ENCODE results near the gene TRIM15.

Gene TRIM15

DNA sequence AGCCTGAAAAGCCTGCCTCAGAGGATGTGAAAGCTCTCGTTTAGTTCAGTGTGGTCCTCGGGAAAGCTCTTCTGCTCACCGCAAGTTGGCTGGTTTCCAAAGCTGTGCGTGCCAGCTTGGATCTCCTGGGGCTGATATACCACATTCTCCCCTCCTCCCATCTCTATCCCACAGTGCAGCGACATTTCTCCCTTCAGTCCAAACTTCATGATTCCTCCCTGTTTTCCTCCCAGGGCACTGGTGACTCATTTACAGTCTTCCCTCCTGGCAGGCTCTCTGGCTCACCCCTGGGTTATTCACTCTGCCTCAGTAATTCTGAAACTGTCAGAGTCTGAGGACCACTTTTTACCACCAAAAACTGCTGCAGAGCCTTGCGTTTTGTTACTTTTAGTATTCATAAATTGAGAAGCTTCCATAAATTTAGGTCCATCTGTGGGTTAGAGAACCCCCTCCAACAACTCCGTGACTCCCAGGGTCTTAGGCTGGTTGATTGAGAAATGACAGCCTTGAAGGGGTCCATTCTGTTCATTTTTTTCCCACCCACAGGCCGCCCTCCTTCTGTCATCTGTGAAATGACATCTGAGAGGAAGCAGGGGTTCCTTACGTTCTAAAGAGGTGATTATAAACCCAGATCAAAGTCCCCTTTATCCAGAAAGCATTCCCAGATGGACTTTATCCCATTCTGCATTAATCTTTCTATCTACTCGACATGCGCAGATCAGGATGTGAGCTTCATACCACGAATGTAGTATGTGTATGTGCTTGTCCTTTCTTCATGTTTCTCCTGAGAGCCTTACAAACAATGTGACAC lies 8.4 kb upstream of the TRIM15 start:
- TF ChIP-seq, protein P1, sequence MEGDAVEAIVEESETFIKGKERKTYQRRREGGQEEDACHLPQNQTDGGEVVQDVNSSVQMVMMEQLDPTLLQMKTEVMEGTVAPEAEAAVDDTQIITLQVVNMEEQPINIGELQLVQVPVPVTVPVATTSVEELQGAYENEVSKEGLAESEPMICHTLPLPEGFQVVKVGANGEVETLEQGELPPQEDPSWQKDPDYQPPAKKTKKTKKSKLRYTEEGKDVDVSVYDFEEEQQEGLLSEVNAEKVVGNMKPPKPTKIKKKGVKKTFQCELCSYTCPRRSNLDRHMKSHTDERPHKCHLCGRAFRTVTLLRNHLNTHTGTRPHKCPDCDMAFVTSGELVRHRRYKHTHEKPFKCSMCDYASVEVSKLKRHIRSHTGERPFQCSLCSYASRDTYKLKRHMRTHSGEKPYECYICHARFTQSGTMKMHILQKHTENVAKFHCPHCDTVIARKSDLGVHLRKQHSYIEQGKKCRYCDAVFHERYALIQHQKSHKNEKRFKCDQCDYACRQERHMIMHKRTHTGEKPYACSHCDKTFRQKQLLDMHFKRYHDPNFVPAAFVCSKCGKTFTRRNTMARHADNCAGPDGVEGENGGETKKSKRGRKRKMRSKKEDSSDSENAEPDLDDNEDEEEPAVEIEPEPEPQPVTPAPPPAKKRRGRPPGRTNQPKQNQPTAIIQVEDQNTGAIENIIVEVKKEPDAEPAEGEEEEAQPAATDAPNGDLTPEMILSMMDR (IDR thresholded peaks at IDR 0.05; ENCODE audit: low read depth, low read length): no peak
- no peak overlapping the region for H3K4me3 ChIP-seq (ENCODE audit: low read depth, low read length)

DNA sequence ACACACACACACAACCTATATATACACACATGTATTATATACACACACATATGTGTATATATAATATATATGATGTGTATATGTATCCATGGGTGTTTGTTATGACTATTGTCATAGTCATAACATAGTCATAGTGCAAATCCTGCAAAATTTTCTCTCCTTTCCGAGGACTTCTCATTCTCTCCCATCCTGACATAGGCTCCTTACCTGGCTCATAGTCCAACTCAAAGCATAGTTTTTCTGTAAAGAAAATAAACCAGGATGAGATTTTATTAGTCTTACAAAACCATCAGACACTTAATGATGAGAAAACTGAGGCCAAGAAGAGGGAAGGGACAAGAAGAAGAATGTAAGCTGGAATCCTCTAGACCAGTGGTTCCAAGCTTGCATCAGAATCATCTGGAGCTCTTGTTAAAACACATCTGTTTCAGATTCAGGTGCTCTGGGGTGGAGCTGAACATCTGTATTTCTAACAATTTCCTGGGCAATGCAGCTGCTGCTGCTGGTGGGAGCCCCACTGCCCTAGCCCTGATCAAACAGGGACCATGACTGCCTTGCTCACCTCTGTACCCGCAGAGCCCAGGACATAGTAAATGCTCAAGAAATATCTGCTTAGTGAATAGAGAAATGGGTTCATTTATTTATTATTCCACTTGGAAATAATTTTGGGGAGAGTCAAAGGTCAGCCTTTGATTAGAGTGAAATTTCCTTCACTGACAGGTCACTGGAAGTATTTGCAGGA lies 7.7 kb upstream of the TRIM15 start:
- TF ChIP-seq, protein P1 (IDR thresholded peaks at IDR 0.05; ENCODE audit: low read depth, low read length): no peak
- no peak overlapping the region for H3K4me3 ChIP-seq (ENCODE audit: low read depth, low read length)

DNA sequence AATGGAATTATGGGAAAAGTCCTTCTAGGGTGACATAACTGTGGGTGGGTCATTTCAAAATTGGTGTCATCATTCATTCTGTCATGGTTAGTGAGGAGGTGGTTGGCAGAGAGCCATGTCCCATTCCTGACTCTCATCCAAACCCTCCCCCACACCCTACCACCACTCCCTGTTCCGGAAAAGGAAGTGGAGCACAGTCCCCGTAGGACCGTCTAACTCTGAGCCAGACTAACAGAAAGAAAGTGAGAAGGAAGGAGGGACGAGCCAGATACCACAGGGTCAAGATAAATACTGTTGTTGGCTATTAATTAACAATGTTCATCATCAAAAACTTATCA lies 7.1 kb upstream of the TRIM15 start:
- H3K4me3 ChIP-seq (ENCODE audit: low read depth, low read length): no peak overlapping the region
- TF ChIP-seq, protein P1 (IDR thresholded peaks at IDR 0.05; ENCODE audit: low read depth, low read length): no peak

DNA sequence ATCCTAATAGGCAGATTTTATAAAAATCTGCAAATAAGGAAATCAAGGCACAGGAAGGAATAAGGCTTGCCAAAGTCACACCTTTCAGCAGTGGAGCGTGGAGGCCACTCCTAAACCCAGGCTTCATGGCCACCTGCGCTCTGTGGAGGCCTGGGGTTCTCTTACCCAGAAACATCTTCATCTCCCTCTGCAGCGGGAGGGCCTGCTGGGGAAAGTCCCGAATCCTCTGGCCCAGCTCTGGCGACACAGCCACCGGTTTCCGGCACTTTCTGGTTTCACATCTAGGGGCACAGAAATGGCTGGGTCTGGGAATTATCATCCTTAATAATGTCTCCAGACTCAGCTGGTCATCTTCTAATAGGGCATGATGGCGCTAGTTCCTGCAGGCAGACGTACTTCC lies 6.6 kb upstream of the TRIM15 start:
- H3K4me3 ChIP-seq (ENCODE audit: low read depth, low read length): no peak overlapping the region
- TF ChIP-seq, protein P1 (IDR thresholded peaks at IDR 0.05; ENCODE audit: low read depth, low read length): no peak

DNA sequence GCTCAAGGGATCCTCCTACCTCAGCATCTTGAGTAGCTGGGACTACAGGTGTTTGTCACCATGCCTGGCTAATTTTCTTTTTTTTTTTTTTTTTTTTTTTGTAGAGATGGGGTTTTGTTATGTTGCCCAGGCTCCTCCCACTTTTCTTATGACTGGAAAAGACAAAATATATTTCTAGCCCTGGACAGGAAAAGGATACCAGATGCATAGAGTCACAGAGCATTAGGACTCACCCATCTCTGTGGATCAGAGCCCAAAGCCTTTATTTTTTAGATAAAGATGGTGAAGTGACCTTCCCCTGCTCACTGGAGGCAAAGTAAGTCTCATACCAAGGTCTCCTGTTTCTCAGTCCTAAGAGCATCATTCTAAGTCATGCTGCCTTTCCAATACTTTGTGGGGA lies 5.8 kb upstream of the TRIM15 start:
- no peak overlapping the region for H3K4me3 ChIP-seq (ENCODE audit: low read depth, low read length)
- TF ChIP-seq, protein P1 (IDR thresholded peaks at IDR 0.05; ENCODE audit: low read depth, low read length): no peak

DNA sequence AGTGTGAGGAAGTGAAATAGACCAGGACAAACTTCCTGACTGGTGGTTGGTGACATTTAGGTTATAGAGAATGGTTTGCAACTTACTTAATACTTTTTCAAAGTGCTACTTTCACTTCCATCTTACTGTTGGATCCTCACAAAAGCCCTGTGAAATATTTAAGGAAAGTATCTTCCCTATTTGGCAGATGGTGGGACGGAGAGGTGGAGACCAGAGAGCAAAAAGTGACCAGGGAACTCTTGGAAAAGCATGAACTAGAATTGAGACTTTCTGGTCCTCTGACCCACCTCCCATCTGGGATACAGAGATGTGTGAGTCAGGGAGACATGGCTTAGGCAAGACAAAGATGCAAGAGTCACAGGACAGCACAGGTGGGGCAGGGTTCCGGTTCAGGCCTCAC lies 5.3 kb upstream of the TRIM15 start:
- TF ChIP-seq, protein P1 (IDR thresholded peaks at IDR 0.05; ENCODE audit: low read depth, low read length): no peak
- no peak overlapping the region for H3K4me3 ChIP-seq (ENCODE audit: low read depth, low read length)

DNA sequence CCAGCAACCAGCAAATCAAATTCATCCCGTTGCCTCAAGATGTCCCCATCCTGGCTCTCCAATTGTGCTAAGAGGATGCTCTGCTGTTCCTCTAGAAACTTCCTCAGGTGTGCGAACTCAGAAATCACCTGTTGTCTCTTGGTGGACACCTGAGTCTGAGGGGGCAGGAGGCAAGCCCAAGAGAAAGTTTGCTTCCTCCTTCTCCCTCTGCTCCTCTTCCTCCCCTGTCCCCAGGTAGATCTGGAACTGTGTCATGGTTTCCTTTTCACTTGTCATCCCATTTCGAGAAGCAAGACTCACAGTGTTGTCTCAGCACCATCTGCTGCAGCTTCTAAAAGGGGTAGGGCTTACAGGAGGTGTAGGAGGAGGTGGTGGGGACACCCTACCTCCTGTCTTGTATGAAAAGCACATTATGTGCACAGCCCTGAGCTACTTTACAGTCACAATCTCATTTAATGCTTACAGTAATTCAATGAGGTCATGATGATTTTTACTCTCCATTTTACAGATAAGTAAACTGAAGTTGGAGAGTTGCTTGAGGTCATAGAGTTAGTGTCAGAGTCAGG lies 4.8 kb upstream of the TRIM15 start:
- no peak overlapping the region for H3K4me3 ChIP-seq (ENCODE audit: low read depth, low read length)
- TF ChIP-seq, protein P1 (IDR thresholded peaks at IDR 0.05; ENCODE audit: low read depth, low read length): no peak

Measured in WI38 (cell line).